Neural cell (in vitro differentiated cells): ENCODE results near the gene PPIE. TPM values are rescaled to one million over a fixed set of nuclear protein-coding genes. Genes with fewer than 3 reads are reported as not detected.

ENCODE experiments used
- H2AFZ ChIP-seq: fragments of 200-600, 300-800 bp; sonication (generic), shearing (Covaris generic); 2 replicates; pipeline ENCODE4 v1.6.0; 2014; ENCODE audit warnings: low read depth, mild to moderate bottlenecking, antibody characterized with exemption, low read length, moderate library complexity
- H3F3A ChIP-seq: fragments of 200-600 bp; shearing (Covaris generic); 2 replicates; pipeline ENCODE4 v1.6.1; 2016; ENCODE audit warnings: mild to moderate bottlenecking, moderate library complexity, mixed read lengths, antibody characterized with exemption, low read length; ENCODE audit not compliant: insufficient read depth, poor library complexity, severe bottlenecking
- H3K27ac ChIP-seq: fragments of 200-600, 300-800 bp; sonication (generic), shearing (Covaris generic); 2 replicates; pipeline ENCODE4 v1.5.1; 2014; ENCODE audit warnings: mild to moderate bottlenecking, low read length, moderate library complexity
- H3K27me3 ChIP-seq: fragments of 300-800, 200-600 bp; sonication (generic), shearing (Covaris generic); 2 replicates; pipeline ENCODE4 v1.6.0; 2014; ENCODE audit warnings: mild to moderate bottlenecking, low read depth, low read length, moderate library complexity; ENCODE audit not compliant: insufficient read depth
- H3K36me3 ChIP-seq: fragments of 300-800, 200-600 bp; sonication (generic), shearing (Covaris generic); 2 replicates; pipeline ENCODE4 v1.5.1; 2014; ENCODE audit warnings: mild to moderate bottlenecking, antibody characterized with exemption, low read length, moderate library complexity; ENCODE audit not compliant: insufficient read depth
- H3K4me2 ChIP-seq: fragments of 300-800, 200-600 bp; sonication (generic), shearing (Covaris generic); 2 replicates; pipeline ENCODE4 v1.6.0; 2014; ENCODE audit warnings: mild to moderate bottlenecking, low read length
- H3K4me3 ChIP-seq: fragments of 300-800, 200-600 bp; sonication (generic), shearing (Covaris generic); 2 replicates; pipeline ENCODE4 v1.5.1; 2014; ENCODE audit warnings: mild to moderate bottlenecking, low read length, moderate library complexity
- H3K79me2 ChIP-seq: fragments of 200-600 bp; shearing (Covaris generic); replicated peaks from 2 replicates; pipeline ENCODE4 v1.6.0; 2014; ENCODE audit warnings: mild to moderate bottlenecking, low read length, moderate library complexity; ENCODE audit not compliant: insufficient read depth
- H3K9ac ChIP-seq: fragments of 300-800, 200-600 bp; sonication (generic), shearing (Covaris generic); 2 replicates; pipeline ENCODE4 v1.6.1; 2016; ENCODE audit warnings: mild to moderate bottlenecking, low read length, mixed read lengths
- H3K9me2 ChIP-seq: fragments of 200-600 bp; shearing (Covaris generic); 2 replicates; pipeline ENCODE4 v1.6.1; 2016; ENCODE audit warnings: mild to moderate bottlenecking, low read length, mixed read lengths; ENCODE audit not compliant: insufficient read depth
- H3K9me3 ChIP-seq: fragments of 200-600, 300-800 bp; sonication (generic), shearing (Covaris generic); 2 replicates; pipeline ENCODE4 v1.6.1; 2016; ENCODE audit warnings: mild to moderate bottlenecking, mixed run types, low read length, moderate library complexity, mixed read lengths
- H4K20me1 ChIP-seq: fragments of 200-600 bp; shearing (Covaris generic); 2 replicates; pipeline ENCODE4 v1.6.1; 2016; ENCODE audit warnings: mild to moderate bottlenecking, mixed run types; ENCODE audit not compliant: insufficient read depth
- EP300 ChIP-seq: fragments of 450-650 bp; conservative IDR thresholded peaks from 2 replicates; pipeline ENCODE4 v1.6.1; 2014; ENCODE audit warnings: antibody characterized with exemption, mild to moderate bottlenecking, moderate library complexity; ENCODE audit not compliant: poor library complexity, severe bottlenecking
- EZH2 ChIP-seq: fragments of 200-600, 300-800 bp; shearing (Covaris generic), sonication (generic); IDR thresholded peaks from 2 replicates; pipeline ENCODE4 v1.6.1; 2014; ENCODE audit warnings: antibody characterized with exemption, low read length, borderline replicate concordance, mild to moderate bottlenecking; ENCODE audit not compliant: insufficient read depth, poor library complexity, severe bottlenecking
- MXI1 ChIP-seq: fragments of 450-650 bp; conservative IDR thresholded peaks from 2 replicates; pipeline ENCODE4 v1.6.1; 2014; ENCODE audit warnings: antibody characterized with exemption, mild to moderate bottlenecking; ENCODE audit not compliant: poor library complexity, severe bottlenecking
- POLR2AphosphoS5 ChIP-seq: IDR thresholded peaks from 2 replicates; pipeline ENCODE4 v1.6.1; 2012
- RAD21 ChIP-seq: fragments of 450-650 bp; conservative IDR thresholded peaks from 2 replicates; pipeline ENCODE4 v1.6.1; 2014; ENCODE audit warnings: antibody characterized with exemption, mild to moderate bottlenecking, moderate library complexity
- SMC3 ChIP-seq: fragments of 450-650 bp; conservative IDR thresholded peaks from 2 replicates; pipeline ENCODE4 v1.6.1; 2014; ENCODE audit warnings: antibody characterized with exemption, mild to moderate bottlenecking, moderate library complexity; ENCODE audit not compliant: poor library complexity
- TAF1 ChIP-seq: IDR thresholded peaks from 2 replicates; pipeline ENCODE4 v1.6.1; 2012; ENCODE audit warnings: low read depth
- polyA plus RNA-seq: library from polyadenylated mRNA; depleted of rRNA; stranded (reverse); fragments of >200 nt; gene quantifications from 2 replicates; pipeline ENCODE4 v1.2.3, GENCODE V29; 2014
- TF ChIP-seq, protein P1 (sequence below): IDR thresholded peaks from 2 replicates; pipeline ENCODE4 v1.6.1; 2012; ENCODE audit warnings: borderline replicate concordance
- TF ChIP-seq, protein P2 (sequence below): fragments of 450-650 bp; IDR thresholded peaks from 2 replicates; pipeline ENCODE4 v1.5.1; 2014; ENCODE audit warnings: antibody characterized with exemption, mild to moderate bottlenecking, moderate library complexity; ENCODE audit not compliant: poor library complexity, severe bottlenecking

Gene PPIE
- polyA plus RNA-seq, 1 donor from 2014 or later: 55.9 TPM

DNA sequence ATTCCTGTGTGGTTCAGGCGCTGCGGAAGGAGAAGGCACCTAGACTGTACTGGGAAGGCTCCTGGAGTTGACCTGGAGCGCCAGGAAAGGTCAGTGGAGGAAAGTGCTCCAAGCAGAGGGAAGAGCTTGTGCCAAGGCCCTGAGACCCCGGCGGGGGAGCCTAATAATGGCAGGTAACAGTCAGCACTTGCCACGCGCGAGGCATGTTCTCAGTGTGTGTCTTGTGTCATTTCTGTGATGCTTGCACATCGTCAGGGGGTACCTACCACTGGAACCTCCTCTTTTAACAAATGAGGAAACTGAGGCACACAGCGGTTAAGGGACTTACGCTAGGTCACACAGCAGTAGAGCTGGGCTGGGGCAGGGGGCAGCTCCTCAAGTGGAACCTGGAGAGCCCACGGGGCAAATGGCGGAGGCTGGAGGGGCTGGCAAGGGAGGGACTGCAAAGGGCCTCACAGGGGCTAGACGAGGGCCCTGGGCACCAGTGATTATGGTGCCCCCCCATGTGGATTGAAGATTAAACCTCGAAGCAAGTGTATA is 51.0 kb downstream of the PPIE start:
- H3K27ac ChIP-seq: no peak overlapping the region
- no peaks in the 10 kb centered on the region for H3F3A ChIP-seq
- H3K36me3 ChIP-seq: no peaks in the 10 kb centered on the region
- no peak overlapping the region for H3K4me2 ChIP-seq
- no peaks in the 10 kb centered on the region for H3K9me2 ChIP-seq
- H4K20me1 ChIP-seq: no peaks in the 10 kb centered on the region
- no peak overlapping the region for H2AFZ ChIP-seq
- H3K9ac ChIP-seq: no peak overlapping the region
- no peaks in the 10 kb centered on the region for H3K9me3 ChIP-seq
- TF ChIP-seq SMC3 (no peak), EZH2 (no peak), RAD21 (no peak)
- TF ChIP-seq, protein P1, sequence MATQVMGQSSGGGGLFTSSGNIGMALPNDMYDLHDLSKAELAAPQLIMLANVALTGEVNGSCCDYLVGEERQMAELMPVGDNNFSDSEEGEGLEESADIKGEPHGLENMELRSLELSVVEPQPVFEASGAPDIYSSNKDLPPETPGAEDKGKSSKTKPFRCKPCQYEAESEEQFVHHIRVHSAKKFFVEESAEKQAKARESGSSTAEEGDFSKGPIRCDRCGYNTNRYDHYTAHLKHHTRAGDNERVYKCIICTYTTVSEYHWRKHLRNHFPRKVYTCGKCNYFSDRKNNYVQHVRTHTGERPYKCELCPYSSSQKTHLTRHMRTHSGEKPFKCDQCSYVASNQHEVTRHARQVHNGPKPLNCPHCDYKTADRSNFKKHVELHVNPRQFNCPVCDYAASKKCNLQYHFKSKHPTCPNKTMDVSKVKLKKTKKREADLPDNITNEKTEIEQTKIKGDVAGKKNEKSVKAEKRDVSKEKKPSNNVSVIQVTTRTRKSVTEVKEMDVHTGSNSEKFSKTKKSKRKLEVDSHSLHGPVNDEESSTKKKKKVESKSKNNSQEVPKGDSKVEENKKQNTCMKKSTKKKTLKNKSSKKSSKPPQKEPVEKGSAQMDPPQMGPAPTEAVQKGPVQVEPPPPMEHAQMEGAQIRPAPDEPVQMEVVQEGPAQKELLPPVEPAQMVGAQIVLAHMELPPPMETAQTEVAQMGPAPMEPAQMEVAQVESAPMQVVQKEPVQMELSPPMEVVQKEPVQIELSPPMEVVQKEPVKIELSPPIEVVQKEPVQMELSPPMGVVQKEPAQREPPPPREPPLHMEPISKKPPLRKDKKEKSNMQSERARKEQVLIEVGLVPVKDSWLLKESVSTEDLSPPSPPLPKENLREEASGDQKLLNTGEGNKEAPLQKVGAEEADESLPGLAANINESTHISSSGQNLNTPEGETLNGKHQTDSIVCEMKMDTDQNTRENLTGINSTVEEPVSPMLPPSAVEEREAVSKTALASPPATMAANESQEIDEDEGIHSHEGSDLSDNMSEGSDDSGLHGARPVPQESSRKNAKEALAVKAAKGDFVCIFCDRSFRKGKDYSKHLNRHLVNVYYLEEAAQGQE: no peak
- H3K79me2 ChIP-seq: no peaks in the 10 kb centered on the region
- H3K4me3 ChIP-seq: peak overlapping the region; percentile 51
- peaks cover 39% of the 10 kb centered on the region for H3K27me3 ChIP-seq

DNA sequence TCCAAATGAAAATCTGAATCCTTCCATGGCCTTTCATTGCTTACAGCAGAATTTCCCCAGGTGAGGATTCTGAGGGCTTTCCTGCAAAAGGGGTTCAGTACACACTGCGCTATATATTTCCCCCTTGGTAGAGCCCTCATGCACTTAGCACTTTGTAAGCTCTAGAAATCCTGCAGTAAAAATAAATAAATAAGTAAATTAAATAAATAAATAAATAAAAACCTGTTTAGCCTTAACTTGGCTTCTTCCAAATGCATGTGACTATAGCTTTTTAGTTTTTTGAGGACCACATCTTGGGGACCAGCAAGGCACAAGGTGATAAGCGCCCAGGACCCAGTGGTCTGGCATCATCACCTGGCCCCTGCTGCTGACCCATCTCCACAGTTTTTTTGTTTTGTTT is 53.2 kb downstream of the PPIE start:
- no peak for TF ChIP-seq POLR2AphosphoS5
- no peaks in the 10 kb centered on the region for H3F3A ChIP-seq
- H3K9me3 ChIP-seq: no peaks in the 10 kb centered on the region
- H3K27me3 ChIP-seq: peaks cover 39% of the 10 kb centered on the region
- no peaks in the 10 kb centered on the region for H4K20me1 ChIP-seq
- H3K36me3 ChIP-seq: no peaks in the 10 kb centered on the region
- no peaks in the 10 kb centered on the region for H3K9me2 ChIP-seq
- no peak overlapping the region for H3K4me2 ChIP-seq
- H3K79me2 ChIP-seq: no peaks in the 10 kb centered on the region
- no peak overlapping the region for H3K27ac ChIP-seq
- H3K4me3 ChIP-seq: no peak overlapping the region
- H2AFZ ChIP-seq: no peak overlapping the region
- no peak overlapping the region for H3K9ac ChIP-seq

DNA sequence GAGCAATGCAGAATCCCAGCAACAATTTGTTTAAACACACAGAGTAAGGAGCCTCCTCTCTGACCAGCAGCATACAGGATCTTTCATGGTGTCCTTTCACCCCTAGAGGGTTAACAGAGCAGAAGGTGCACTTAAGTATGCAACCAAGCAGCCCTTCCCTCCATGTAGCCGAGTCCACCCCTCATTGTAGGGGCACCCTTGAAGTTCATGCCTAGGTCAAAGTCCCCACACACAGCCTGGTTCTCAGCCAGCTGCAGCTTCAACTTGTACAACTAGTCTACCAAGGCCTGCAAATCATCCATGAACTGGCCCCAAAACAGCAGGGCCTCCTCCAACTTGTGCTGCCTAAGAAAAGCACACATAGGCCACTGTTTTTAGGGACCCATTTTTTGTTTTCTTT is 57.0 kb downstream of the PPIE start:
- TF ChIP-seq POLR2AphosphoS5 (no peak), EP300 (no peak), TAF1 (no peak), MXI1 (no peak), SMC3 (no peak), RAD21 (no peak), EZH2 (no peak)
- TF ChIP-seq, protein P1: no peak
- TF ChIP-seq, protein P2, sequence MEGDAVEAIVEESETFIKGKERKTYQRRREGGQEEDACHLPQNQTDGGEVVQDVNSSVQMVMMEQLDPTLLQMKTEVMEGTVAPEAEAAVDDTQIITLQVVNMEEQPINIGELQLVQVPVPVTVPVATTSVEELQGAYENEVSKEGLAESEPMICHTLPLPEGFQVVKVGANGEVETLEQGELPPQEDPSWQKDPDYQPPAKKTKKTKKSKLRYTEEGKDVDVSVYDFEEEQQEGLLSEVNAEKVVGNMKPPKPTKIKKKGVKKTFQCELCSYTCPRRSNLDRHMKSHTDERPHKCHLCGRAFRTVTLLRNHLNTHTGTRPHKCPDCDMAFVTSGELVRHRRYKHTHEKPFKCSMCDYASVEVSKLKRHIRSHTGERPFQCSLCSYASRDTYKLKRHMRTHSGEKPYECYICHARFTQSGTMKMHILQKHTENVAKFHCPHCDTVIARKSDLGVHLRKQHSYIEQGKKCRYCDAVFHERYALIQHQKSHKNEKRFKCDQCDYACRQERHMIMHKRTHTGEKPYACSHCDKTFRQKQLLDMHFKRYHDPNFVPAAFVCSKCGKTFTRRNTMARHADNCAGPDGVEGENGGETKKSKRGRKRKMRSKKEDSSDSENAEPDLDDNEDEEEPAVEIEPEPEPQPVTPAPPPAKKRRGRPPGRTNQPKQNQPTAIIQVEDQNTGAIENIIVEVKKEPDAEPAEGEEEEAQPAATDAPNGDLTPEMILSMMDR: no peak
- Histone ChIP-seq H3K9me2 (no peaks in the 10 kb centered on the region), H3K4me2 (no peak overlapping the region), H3F3A (no peaks in the 10 kb centered on the region), H3K9me3 (no peaks in the 10 kb centered on the region), H3K27me3 (peaks cover 12% of the 10 kb centered on the region), H3K79me2 (no peaks in the 10 kb centered on the region), H3K9ac (no peak overlapping the region), H3K4me3 (no peak overlapping the region), H4K20me1 (no peaks in the 10 kb centered on the region), H3K27ac (no peak overlapping the region), H3K36me3 (no peaks in the 10 kb centered on the region), H2AFZ (no peak overlapping the region)
